Prostate gland (tissue), 2 donors: ENCODE data around the gene TMEM59.

Experiments
- CTCF ChIP-seq, 4 experiments: fragments of 200-600 bp in 2 of 4; fragments of 450-650 bp in 2 of 4; sonication (generic) in 2 of 4; IDR thresholded peaks; 1 replicate in 3 of 4; 2 replicates in 1 of 4; pipeline ENCODE4 v1.5.1; 2016 to 2019; ENCODE audit warnings: antibody characterized with exemption in 4 of 4, mild to moderate bottlenecking in 2 of 4, moderate library complexity in 2 of 4
- POLR2A ChIP-seq: fragments of 450-650 bp; IDR thresholded peaks from one replicate; pipeline ENCODE4 v1.6.1; 2016; ENCODE audit warnings: antibody characterized with exemption, mild to moderate bottlenecking
- POLR2AphosphoS5 ChIP-seq: sonication (generic); formaldehyde crosslinking; IDR thresholded peaks from one replicate; pipeline ENCODE4 v1.6.1; 2017; ENCODE audit warnings: antibody characterized with exemption

- no peak for TF ChIP-seq CTCF (IDR thresholded peaks at IDR 0.05)
- TF ChIP-seq POLR2AphosphoS5 = no peak
- TF ChIP-seq POLR2A = no peak
These were observed 70.8 kb downstream of the TMEM59 start for GRCh38 chr1:53982034-53982762.
